ENCODE results near the gene SQSTM1. TPM values are rescaled to one million over a fixed set of nuclear protein-coding genes. Genes with fewer than 3 reads are reported as not detected.

SQSTM1 gene
- total and polyA plus RNA-seq, 10 donors = 105 to 328 (median 276) TPM

DNA sequence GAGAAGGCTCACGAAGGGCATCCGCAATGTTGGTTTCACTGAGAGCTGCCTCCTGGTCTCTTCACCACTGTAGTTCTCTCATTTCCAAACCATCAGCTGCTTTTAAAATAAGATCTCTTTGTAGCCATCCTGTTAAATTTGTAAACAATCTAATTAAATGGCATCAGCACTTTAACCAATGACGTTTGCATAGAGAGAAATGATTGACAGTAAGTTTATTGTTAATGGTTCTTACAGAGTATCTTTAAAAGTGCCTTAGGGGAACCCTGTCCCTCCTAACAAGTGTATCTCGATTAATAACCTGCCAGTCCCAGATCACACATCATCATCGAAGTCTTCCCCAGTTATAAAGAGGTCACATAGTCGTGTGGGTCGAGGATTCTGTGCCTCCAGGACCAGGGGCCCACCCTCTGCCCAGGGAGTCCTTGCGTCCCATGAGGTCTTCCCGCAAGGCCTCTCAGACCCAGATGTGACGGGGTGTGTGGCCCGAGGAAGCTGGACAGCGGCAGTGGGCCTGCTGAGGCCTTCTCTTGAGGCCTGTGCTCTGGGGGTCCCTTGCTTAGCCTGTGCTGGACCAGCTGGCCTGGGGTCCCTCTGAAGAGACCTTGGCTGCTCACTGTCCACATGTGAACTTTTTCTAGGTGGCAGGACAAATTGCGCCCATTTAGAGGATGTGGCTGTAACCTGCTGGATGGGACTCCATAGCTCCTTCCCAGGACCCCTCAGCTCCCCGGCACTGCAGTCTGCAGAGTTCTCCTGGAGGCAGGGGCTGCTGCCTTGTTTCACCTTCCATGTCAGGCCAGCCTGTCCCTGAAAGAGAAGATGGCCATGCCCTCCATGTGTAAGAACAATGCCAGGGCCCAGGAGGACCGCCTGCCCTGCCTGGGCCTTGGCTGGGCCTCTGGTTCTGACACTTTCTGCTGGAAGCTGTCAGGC is 16.6 kb downstream of the SQSTM1 start:
- TF ChIP-seq, protein P1, sequence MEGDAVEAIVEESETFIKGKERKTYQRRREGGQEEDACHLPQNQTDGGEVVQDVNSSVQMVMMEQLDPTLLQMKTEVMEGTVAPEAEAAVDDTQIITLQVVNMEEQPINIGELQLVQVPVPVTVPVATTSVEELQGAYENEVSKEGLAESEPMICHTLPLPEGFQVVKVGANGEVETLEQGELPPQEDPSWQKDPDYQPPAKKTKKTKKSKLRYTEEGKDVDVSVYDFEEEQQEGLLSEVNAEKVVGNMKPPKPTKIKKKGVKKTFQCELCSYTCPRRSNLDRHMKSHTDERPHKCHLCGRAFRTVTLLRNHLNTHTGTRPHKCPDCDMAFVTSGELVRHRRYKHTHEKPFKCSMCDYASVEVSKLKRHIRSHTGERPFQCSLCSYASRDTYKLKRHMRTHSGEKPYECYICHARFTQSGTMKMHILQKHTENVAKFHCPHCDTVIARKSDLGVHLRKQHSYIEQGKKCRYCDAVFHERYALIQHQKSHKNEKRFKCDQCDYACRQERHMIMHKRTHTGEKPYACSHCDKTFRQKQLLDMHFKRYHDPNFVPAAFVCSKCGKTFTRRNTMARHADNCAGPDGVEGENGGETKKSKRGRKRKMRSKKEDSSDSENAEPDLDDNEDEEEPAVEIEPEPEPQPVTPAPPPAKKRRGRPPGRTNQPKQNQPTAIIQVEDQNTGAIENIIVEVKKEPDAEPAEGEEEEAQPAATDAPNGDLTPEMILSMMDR (IDR thresholded peaks at IDR 0.05 in 8 of 11, conservative IDR thresholded peaks at IDR 0.05 in 3 of 11) = no peak
- TF ChIP-seq POLR2AphosphoS5 (IDR thresholded peaks at IDR 0.05) (peak; percentile 47 to 76 (median 51)), POLR2A (IDR thresholded peaks at IDR 0.05) (no peak)
- DNase-seq = peak; percentile 75
- Histone ChIP-seq H3K4me3 (no peak overlapping the region), H3K9me3 (no peaks in the 10 kb centered on the region), H3K27ac (peak overlapping the region; percentile 27 to 70 (median 62)), H3K27me3 (replicated peaks in 1 of 7) (no peaks in the 10 kb centered on the region), H3K4me1 (peaks cover 10 to 35% (median 21%) of the 10 kb centered on the region in 6 donors), H3K36me3 (peaks cover 16 to 96% (median 79%) of the 10 kb centered on the region in 6 donors)
- WGBS, 5 donors = 78 to 90% (median 87%) methylated on average over 10 to 15 of the region's 15 CpGs
- intact Hi-C loops (cut with DNase I; ENCODE audit: low total_unique reads) = no loop called here

DNA sequence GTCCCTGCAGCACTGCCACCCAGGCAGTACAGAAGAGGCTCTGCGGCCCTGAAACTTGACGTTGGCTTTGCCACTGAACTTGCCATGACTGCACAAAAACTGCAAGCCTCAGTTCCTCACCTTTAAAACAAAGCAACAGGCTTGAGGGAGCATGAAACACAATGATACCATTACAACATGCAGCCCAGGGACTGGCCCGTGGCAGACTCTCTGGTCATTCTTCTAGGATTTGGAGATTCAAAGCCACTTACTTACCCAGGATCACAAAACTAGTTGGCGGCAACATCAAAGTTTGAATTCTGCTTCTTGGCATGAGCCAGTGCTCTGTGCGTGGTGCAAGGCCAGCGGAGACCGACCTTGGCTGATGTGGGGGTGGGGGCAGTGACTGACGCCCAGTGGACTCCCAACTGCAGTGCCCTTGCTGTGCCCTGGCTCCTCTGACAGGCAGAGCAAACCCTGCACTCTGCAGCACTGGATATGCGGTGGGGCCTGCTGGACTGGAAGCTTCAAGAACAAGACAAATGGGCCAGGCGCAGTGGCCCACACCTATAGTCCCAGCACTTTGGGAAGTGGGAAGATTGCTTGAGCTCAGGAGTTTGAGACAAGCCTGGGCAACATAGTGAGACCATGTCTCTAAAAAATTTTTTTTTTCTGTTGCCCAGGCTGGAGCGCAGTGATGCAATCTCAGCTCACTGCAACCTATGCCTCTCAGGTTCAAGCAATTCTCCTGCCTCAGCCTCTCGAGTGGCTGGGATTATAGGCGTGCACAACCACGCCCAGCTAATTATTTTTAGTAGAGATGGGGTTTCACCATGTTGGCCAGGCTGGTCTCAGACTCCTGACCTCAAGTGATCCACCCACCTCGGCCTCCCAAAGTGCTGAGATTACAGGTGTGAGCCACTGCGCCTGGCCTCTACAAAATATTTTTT is 18.9 kb downstream of the SQSTM1 start:
- Histone ChIP-seq H3K27ac (peak overlapping the region in 3 of 8 donors; percentile 4 to 38 (median 8)), H3K9me3 (peaks cover 0 to 5% (median 2%) of the 10 kb centered on the region in 8 donors), H3K4me3 (no peak overlapping the region), H3K36me3 (peaks cover 4 to 87% (median 67%) of the 10 kb centered on the region in 6 donors), H3K4me1 (peaks cover 10 to 40% (median 21%) of the 10 kb centered on the region in 6 donors), H3K27me3 (replicated peaks in 1 of 7) (no peaks in the 10 kb centered on the region)
- TF ChIP-seq POLR2A (IDR thresholded peaks at IDR 0.05) (no peak), POLR2AphosphoS5 (IDR thresholded peaks at IDR 0.05) (peak; percentile 70 to 79 (median 71))
- DNase-seq = peak; percentile 70
- WGBS, 5 donors = 81 to 89% (median 86%) methylated on average over 16 of the region's 16 CpGs
- intact Hi-C loops (cut with DNase I; ENCODE audit: low total_unique reads) = no loop called here

DNA sequence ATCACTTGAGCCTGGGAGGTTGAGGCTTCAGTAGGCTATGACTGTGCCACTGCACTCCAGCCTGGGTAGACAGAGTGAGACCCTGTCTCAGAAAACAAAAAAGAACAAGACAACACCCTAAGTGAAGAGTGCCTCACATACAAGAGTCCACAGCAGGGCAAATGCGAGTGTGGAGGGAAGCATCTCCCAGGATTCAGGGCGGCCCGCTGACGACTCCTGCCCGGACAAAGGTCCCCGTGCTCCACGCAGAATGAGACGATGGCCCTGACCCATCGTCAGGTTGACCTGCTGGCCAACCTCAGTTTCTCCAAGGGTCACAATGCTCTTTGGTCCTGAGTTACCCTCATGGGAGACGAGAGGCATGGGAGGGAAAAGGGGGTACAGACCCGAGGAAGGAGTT is 19.6 kb downstream of the SQSTM1 start:
- Histone ChIP-seq H3K36me3 (peaks cover 4 to 89% (median 63%) of the 10 kb centered on the region in 6 donors), H3K4me3 (no peak overlapping the region), H3K27ac (no peak overlapping the region), H3K9me3 (peaks cover 2 to 12% (median 10%) of the 10 kb centered on the region in 8 donors), H3K27me3 (replicated peaks in 1 of 7) (no peaks in the 10 kb centered on the region), H3K4me1 (peaks cover 10 to 40% (median 21%) of the 10 kb centered on the region in 6 donors)
- peak; percentile 41 for DNase-seq
- intact Hi-C loops (cut with DNase I; ENCODE audit: low total_unique reads) = no loop called here
- 92 to 96% (median 94%) methylated on average over 11 of the region's 11 CpGs for WGBS, 5 donors
- TF ChIP-seq POLR2AphosphoS5 (IDR thresholded peaks at IDR 0.05) (peak in 2 of 3 donors; percentile 33 to 47), POLR2A (IDR thresholded peaks at IDR 0.05) (no peak)
- TF ChIP-seq, protein P1 (IDR thresholded peaks at IDR 0.05 in 8 of 11, conservative IDR thresholded peaks at IDR 0.05 in 3 of 11) = no peak

DNA sequence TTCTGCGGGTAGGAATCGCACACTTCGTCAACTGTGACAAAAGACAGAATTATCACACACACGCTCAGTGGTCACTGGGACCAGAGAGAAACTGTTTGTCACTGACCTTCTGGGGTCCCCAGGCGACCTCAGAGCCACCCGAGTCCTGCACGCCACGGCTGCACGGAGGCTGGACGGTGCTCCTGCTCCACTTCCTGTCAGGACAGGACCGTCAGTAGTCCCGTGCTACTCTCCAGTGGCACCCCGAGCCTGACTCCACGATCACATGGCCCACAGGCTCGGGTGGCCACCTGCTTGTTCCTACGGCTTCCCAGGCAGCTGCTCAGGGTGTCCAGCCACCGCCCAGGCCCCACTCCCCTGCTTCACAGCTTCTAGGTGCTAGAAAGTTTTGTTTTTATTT is 20.1 kb downstream of the SQSTM1 start:
- DNase-seq = peak; percentile 67
- Histone ChIP-seq H3K27me3 (replicated peaks in 1 of 7) (no peaks in the 10 kb centered on the region), H3K27ac (peak overlapping the region in 1 of 8 donors; percentile 11), H3K4me1 (peaks cover 10 to 40% (median 20%) of the 10 kb centered on the region in 6 donors), H3K9me3 (peaks cover 2 to 16% (median 12%) of the 10 kb centered on the region in 8 donors), H3K4me3 (no peak overlapping the region), H3K36me3 (peaks cover 4 to 89% (median 61%) of the 10 kb centered on the region in 6 donors)
- 81 to 94% (median 89%) methylated on average over 17 of the region's 17 CpGs for WGBS, 5 donors
- TF ChIP-seq, protein P1 (IDR thresholded peaks at IDR 0.05 in 8 of 11, conservative IDR thresholded peaks at IDR 0.05 in 3 of 11) = no peak
- TF ChIP-seq POLR2AphosphoS5 (IDR thresholded peaks at IDR 0.05) = peak in 2 of 3 donors; percentile 47 to 65
- intact Hi-C loops (cut with DNase I; ENCODE audit: low total_unique reads) = no loop called here

All from spleen (tissue), 11 donors.